Skeletal muscle tissue (tissue), 4 donors: Measurements from ENCODE around the gene TSACC. TPM values are rescaled to one million over a fixed set of nuclear protein-coding genes. Genes with fewer than 3 reads are reported as not detected.

Source experiments
- H3K27ac ChIP-seq: one replicate; pipeline ENCODE4 v1.7.0; 2013; ENCODE audit warnings: mild to moderate bottlenecking, low read depth, low read length, inconsistent platforms
- H3K27me3 ChIP-seq, 3 donors: one replicate each; pipeline ENCODE4 v1.7.0; 2013; ENCODE audit warnings: low read length in 3 of 3; ENCODE audit not compliant: control insufficient read depth in 3 of 3, insufficient read depth in 3 of 3
- H3K36me3 ChIP-seq, 3 donors: one replicate each; pipeline ENCODE4 v1.7.0; 2013; ENCODE audit warnings: low read length in 3 of 3; ENCODE audit not compliant: control insufficient read depth in 3 of 3, insufficient read depth in 3 of 3
- H3K4me1 ChIP-seq, 3 donors: one replicate each; pipeline ENCODE4 v1.7.0; 2013; ENCODE audit warnings: low read length in 3 of 3, mild to moderate bottlenecking in 3 of 3; ENCODE audit not compliant: control insufficient read depth in 3 of 3, insufficient read depth in 3 of 3
- H3K4me3 ChIP-seq, 3 donors: one replicate each; pipeline ENCODE4 v1.7.0; 2013; ENCODE audit warnings: low read length in 3 of 3
- H3K9ac ChIP-seq, 3 donors: one replicate each; pipeline ENCODE4 v1.7.0; 2013; ENCODE audit warnings: low read length in 3 of 3, mild to moderate bottlenecking in 3 of 3, moderate library complexity in 2 of 3, low read depth in 1 of 3
- H3K9me3 ChIP-seq, 3 donors: one replicate each; pipeline ENCODE4 v1.7.0; 2013; ENCODE audit warnings: low read length in 3 of 3; ENCODE audit not compliant: control insufficient read depth in 3 of 3
- total RNA-seq: library from RNA; depleted of rRNA; stranded (reverse); fragments of >200 nt; gene quantifications from one replicate; pipeline ENCODE4 v1.2.3, GENCODE V29; 2014
- donor health status: Osteomylitis.

TSACC gene
- total RNA-seq, 1 donor from 2014 or later, result 2.1 TPM

GRCh38 chr1:156383023-156383422 is 44.7 kb downstream of the TSACC start:
- no peak overlapping the region for H3K27ac ChIP-seq
- no peak overlapping the region for H3K4me3 ChIP-seq
- peaks cover 11 to 22% (median 13%) of the 10 kb centered on the region in 3 donors for H3K27me3 ChIP-seq
- no peaks in the 10 kb centered on the region for H3K36me3 ChIP-seq
- no peak overlapping the region for H3K9ac ChIP-seq
- H3K9me3 ChIP-seq, result no peaks in the 10 kb centered on the region
- H3K4me1 ChIP-seq, result no peaks in the 10 kb centered on the region

GRCh38 chr1:156384007-156384406 is 45.7 kb downstream of the TSACC start:
- H3K4me1 ChIP-seq, result no peaks in the 10 kb centered on the region
- H3K36me3 ChIP-seq, result no peaks in the 10 kb centered on the region
- no peak overlapping the region for H3K9ac ChIP-seq
- peaks cover 17 to 31% (median 21%) of the 10 kb centered on the region in 3 donors for H3K27me3 ChIP-seq
- H3K4me3 ChIP-seq, result no peak overlapping the region
- no peak overlapping the region for H3K27ac ChIP-seq
- no peaks in the 10 kb centered on the region for H3K9me3 ChIP-seq

- no peak overlapping the region for H3K4me3 ChIP-seq
- no peaks in the 10 kb centered on the region for H3K9me3 ChIP-seq
- H3K27ac ChIP-seq, result no peak overlapping the region
- no peaks in the 10 kb centered on the region for H3K36me3 ChIP-seq
- peaks cover 23 to 37% (median 28%) of the 10 kb centered on the region in 3 donors for H3K27me3 ChIP-seq
- H3K9ac ChIP-seq, result no peak overlapping the region
- no peaks in the 10 kb centered on the region for H3K4me1 ChIP-seq
These were observed 46.3 kb downstream of the TSACC start for GRCh38 chr1:156384658-156385057.

- no peak overlapping the region for H3K4me3 ChIP-seq
- H3K27me3 ChIP-seq, result peaks cover 27 to 46% (median 31%) of the 10 kb centered on the region in 3 donors
- no peaks in the 10 kb centered on the region for H3K9me3 ChIP-seq
- H3K4me1 ChIP-seq, result no peaks in the 10 kb centered on the region
- H3K9ac ChIP-seq, result no peak overlapping the region
- H3K27ac ChIP-seq, result no peak overlapping the region
- no peaks in the 10 kb centered on the region for H3K36me3 ChIP-seq
These were observed 47.3 kb downstream of the TSACC start for GRCh38 chr1:156385534-156386031.

- no peaks in the 10 kb centered on the region for H3K9me3 ChIP-seq
- H3K4me1 ChIP-seq, result no peaks in the 10 kb centered on the region
- H3K9ac ChIP-seq, result no peak overlapping the region
- H3K27ac ChIP-seq, result no peak overlapping the region
- H3K36me3 ChIP-seq, result no peaks in the 10 kb centered on the region
- peaks cover 28 to 53% (median 35%) of the 10 kb centered on the region in 3 donors for H3K27me3 ChIP-seq
- no peak overlapping the region for H3K4me3 ChIP-seq
These were observed 48.0 kb downstream of the TSACC start for GRCh38 chr1:156386134-156386901.

- Histone ChIP-seq H3K4me1 (no peaks in the 10 kb centered on the region), H3K27ac (no peak overlapping the region), H3K36me3 (no peaks in the 10 kb centered on the region), H3K4me3 (no peak overlapping the region), H3K9me3 (no peaks in the 10 kb centered on the region), H3K9ac (no peak overlapping the region), H3K27me3 (peaks cover 35 to 62% (median 44%) of the 10 kb centered on the region in 3 donors)
These were observed 48.9 kb downstream of the TSACC start for GRCh38 chr1:156386949-156387869.

GRCh38 chr1:156387870-156388173 is 49.5 kb downstream of the TSACC start:
- Histone ChIP-seq H3K4me3 (no peak overlapping the region), H3K9ac (no peak overlapping the region), H3K36me3 (no peaks in the 10 kb centered on the region), H3K27ac (no peak overlapping the region), H3K4me1 (no peaks in the 10 kb centered on the region), H3K27me3 (peaks cover 35 to 65% (median 44%) of the 10 kb centered on the region in 3 donors), H3K9me3 (no peaks in the 10 kb centered on the region)

GRCh38 chr1:156388174-156389137 is 50.1 kb downstream of the TSACC start:
- Histone ChIP-seq H3K4me1 (no peaks in the 10 kb centered on the region), H3K27me3 (peaks cover 35 to 69% (median 44%) of the 10 kb centered on the region in 3 donors), H3K27ac (no peak overlapping the region), H3K4me3 (no peak overlapping the region), H3K9ac (no peak overlapping the region), H3K36me3 (no peaks in the 10 kb centered on the region), H3K9me3 (no peaks in the 10 kb centered on the region)

- H3K27ac ChIP-seq, result no peak overlapping the region
- H3K4me3 ChIP-seq, result no peak overlapping the region
- H3K27me3 ChIP-seq, result peaks cover 35 to 69% (median 44%) of the 10 kb centered on the region in 3 donors
- no peak overlapping the region for H3K9ac ChIP-seq
- H3K4me1 ChIP-seq, result no peaks in the 10 kb centered on the region
- H3K36me3 ChIP-seq, result no peaks in the 10 kb centered on the region
- no peaks in the 10 kb centered on the region for H3K9me3 ChIP-seq
These were observed 51.0 kb downstream of the TSACC start for GRCh38 chr1:156389311-156389710.
